GM18511 (cell line): ENCODE measurements around the gene PPM1M.

ENCODE experiments used
- ATAC-seq: cut with Tn5 transposase; IDR thresholded peaks from one replicate; pipeline ENCODE4 v1.9.1; 2021; ENCODE audit warnings: mild to moderate bottlenecking, moderate library complexity; ENCODE audit not compliant: unreplicated experiment

The PPM1M gene

DNA sequence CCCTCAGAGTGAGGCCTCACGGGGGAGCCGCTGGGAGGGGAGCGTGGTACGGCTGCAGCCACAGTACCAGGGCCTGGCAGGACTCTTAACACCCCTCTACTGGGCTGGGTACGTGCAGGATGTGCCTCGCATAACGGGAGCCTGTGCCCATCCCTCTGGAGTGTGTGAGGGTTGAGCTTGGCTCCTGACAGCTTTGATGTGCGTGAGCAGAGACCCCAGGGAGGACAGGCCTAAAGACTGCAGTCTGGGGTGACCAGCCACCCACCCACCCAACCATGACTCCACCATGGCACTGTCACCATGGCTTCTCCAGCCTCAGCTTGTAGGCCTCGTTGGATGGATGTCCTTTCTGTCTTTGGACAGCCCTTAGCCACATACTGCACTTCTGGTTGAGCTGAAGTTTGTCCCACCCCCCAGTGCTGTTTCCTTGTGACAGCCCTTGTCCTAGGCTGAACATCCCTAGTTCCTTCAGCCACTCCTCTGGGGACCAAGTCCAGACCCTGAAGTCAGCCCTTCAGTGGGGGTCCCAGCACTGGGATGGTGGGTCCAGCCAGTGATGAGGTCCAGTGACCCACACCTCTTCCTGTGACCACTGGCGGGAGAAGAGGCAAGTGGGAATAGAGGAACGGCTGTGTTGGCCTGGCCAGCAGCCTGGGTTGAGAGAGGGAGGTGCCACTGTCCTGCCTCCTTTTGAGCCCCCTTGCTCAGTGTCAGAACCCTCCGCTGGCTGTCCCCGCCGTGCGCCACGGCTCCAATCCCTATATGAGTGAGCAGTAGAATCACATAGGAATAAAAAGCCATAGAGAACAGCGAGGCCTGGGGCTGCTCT is 48.1 kb downstream of the PPM1M start:
- ATAC-seq: no peak

DNA sequence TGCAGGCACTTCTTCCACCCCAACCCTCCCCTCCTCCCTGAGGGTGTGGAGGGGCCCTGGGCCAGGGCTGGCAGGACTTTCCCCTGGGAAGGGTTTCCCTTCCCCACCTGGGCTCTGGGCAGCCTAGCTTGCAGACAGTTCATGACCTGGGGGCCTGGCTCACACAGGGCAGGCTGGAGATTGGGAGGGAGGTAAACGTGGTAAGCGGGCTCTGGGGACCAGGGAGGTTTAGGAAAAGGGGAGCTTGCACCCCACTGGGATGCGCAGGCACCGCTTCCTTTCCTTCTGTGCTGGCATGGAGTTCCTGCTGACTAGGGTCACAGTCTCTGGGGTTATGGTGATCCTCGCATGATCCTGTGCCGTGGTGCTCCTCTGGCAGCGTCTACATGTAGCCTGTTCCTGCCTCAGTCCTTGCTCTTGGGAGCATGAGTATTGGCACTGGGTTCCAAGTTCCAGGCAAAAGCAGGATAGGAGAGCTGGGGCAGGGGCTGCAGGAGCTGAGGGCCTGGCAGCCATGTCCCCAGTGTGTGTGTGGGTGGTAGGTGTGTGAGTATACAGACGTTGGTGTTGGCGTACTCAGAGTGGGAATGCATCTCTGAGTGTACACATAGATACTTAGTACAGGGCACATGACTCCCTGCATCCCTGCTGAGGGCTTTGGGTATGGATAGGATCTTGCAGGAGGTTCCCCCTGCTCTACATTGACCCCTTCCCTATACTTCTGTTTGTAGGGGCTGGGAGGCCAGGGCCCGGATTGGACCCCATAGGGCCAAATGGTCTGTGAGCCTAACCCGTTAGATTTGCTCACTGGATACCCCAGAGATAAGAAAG is 49.0 kb downstream of the PPM1M start:
- no peak for ATAC-seq

DNA sequence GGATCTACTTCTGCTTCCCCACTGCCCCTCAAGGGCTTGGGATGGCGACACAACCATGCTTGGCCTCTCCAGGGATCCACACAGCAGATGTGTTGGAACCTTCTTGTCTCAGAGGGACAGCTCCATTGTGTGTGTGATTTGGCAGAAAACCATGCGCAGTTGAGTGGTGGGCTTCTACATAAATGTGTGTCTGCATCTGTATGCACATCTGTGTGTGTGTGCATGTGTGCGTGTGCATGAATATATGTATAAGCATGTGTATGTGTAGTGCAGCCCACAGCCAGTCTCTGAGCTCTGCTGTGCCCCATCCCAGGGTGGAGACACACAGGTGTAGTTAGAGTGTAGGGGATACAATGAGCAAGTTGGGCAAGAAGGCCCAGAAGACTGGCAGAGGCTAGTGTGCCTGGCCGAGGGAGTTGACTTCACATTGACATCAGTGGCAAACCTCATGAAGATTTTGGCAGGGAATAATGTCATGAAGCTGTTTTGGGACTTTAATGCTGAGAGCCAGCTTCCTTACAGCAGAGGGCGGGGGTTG is 50.2 kb downstream of the PPM1M start:
- no peak for ATAC-seq

DNA sequence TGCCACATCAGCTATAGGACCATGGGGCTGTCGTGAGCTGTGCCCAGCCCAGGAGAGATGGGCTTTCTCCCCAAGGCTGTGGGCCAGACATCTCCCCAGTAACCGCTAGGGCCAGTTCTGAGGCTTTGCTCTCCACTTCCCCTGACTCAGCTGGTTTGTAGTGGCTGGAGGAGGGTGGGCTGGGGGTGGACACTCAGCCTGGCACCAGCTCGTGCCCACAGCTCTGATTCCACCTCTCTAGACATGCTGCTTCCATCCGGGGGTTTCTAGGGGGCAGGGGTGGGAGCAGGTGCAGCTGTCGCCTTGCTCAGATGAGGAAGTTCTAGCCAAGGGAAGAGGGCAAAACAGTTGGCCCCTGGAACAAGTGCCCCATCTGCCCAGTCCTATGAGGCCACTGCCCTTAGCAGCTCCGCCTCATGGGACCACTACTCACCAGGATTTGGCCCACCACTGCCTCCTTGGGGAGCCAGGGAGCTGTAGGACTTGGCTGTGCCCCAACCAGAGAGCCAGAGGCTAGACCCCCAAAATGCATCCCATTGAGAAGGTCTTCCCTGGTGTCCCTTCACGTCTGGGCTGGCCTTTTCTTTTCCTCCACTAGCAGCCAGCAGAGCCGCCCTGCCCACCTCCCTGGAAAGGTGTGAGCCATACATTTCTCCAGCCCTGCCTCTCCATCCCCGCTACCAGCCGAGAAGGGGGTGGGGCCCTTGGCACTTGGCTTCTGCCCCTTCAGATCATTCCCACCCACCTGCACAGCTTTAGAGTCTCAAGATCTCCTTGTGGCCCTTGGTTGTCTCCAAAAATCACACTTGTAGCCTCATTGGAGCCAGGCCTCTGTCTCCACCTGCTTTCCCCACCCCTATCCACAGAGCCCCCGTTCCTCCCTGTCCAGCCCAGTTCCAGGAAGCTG is 51.9 kb downstream of the PPM1M start:
- ATAC-seq: no peak

DNA sequence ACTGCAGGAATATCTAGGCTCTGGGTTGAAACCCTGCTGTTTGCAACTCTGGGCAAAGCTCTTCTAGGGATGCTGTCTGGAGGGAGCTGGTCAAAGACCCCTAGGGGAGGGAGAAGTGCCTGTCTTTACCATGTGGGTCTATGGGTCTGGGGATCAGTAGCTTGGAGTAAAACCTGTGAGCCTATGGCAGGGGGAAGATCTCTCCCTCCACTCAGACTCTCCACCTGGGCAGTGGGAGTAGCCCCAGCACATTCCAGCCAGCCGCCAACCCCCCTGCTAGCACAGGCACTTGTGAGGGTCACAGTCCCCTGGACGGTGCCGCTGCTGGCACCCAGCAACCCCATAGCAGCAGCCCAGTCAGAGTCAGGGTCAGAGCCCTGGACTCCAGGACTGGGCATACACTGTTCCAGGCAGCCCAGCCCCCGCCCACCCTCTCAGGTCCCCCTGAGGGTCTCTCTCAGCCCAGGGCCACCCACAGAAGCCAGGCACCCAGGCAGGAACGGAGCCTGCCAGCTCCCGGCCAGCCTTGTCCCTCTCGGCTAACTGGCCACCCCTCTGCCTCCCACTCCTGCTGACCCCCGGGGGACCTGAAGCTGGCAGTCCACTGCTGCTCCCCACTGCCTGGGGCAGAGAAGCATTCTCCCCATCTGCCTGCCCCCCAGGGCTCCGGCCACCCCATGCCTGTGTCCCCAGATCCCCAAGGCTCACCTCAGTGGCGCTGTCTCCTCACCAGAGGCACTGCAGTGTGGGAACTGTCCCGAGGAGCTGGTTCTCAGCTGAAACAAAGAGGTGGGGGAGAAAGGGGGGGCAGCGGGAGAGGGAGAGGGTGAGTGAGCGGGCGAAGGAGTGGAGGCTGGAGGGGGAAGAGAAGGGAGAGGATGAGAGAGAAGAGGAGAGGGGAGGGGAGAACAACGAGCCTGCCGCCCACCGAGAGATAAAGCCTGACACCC is 52.9 kb downstream of the PPM1M start:
- ATAC-seq: no peak

DNA sequence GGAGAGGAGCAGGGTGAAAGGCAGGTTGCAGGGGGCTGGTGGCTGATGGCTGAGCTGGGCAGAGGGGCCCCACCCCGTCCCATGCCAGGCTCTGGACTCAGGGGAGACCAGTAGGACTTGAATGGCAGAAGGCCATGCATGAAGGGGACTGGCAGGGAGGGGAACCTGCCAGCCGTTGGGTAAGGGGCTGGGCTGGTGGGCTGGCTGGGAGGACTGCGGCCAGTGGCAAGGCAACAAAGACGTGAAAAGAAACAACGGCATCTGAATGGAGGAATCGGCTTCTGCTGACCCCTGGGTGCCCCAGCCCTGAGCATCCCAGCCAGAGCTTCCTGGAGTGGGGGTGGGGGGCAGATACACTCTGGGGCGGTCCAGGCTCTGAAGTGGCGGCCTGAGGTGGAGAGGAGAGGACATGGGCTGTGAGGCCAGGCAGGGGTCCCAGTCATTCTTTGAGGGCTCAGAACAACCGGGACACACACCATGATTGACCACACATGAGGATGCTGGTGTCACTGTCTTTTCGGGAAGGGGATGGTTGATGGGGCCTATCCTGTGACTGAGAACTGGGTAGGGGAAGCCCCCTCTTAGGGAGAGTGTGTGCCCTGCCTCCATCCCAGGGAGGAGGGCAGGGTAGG is 53.8 kb downstream of the PPM1M start:
- no peak for ATAC-seq
